HG03571 (cell line): ENCODE results near the gene PRR23B.

Experiments
- ATAC-seq: cut with Tn5 transposase; IDR thresholded peaks from one replicate; pipeline ENCODE4 v1.9.1; 2021; ENCODE audit not compliant: unreplicated experiment

PRR23B gene

GRCh38 chr3:138975351-138975750, 45.4 kb downstream of the PRR23B start:
- ATAC-seq = no peak

GRCh38 chr3:138974462-138974861, 46.3 kb downstream of the PRR23B start:
- no peak for ATAC-seq

GRCh38 chr3:138972941-138973340, 47.8 kb downstream of the PRR23B start:
- no peak for ATAC-seq

- no peak for ATAC-seq
These were observed 48.9 kb downstream of the PRR23B start for GRCh38 chr3:138971766-138972320.
